Gastrocnemius medialis (tissue), 4 donors: Measurements from ENCODE around the gene WNT2. TPM values are rescaled to one million over a fixed set of nuclear protein-coding genes. Genes with fewer than 3 reads are reported as not detected.

Experiments used
- ATAC-seq, 2 donors: fragments of 150-250 bp; one replicate each; pipeline ENCODE4 v1.9.1; 2016
- DNase-seq, 2 donors: peaks; one replicate each; pipeline ENCODE4 v3.0.0-alpha.2; 2019
- H3K27ac ChIP-seq, 4 donors: fragments of 200-600 bp; sonication (generic); 1 replicate in 1 of 4; 2 replicates in 3 of 4; pipeline ENCODE4 v1.5.1; 2016 to 2018; ENCODE audit warnings: mild to moderate bottlenecking in 2 of 4, moderate library complexity in 1 of 4
- H3K27me3 ChIP-seq, 3 donors: fragments of 200-600 bp; sonication (generic) in 2 of 3; 1 replicate in 1 of 3; 2 replicates in 2 of 3; pipeline versions ENCODE4 v1.5.1 to v1.6.0; 2016 to 2019; ENCODE audit warnings: mild to moderate bottlenecking in 1 of 3, moderate library complexity in 1 of 3
- H3K36me3 ChIP-seq, 2 donors: fragments of 200-600 bp; sonication (generic) in 1 of 2; one replicate each; pipeline ENCODE4 v1.5.1; 2017 to 2018
- H3K4me1 ChIP-seq, 2 donors: fragments of 200-600 bp; sonication (generic) in 1 of 2; one replicate each; pipeline ENCODE4 v1.5.1; 2016 to 2017; ENCODE audit warnings: mild to moderate bottlenecking in 2 of 2
- H3K4me3 ChIP-seq, 4 donors: fragments of 200-600 bp; sonication (generic) in 3 of 4; 1 replicate in 1 of 4; 2 replicates in 3 of 4; pipeline ENCODE4 v1.5.1; 2016 to 2019; ENCODE audit warnings: mild to moderate bottlenecking in 2 of 4
- H3K9me3 ChIP-seq, 3 donors: fragments of 200-600 bp; sonication (generic) in 2 of 3; 1 replicate in 1 of 3; 2 replicates in 2 of 3; pipeline ENCODE4 v1.5.1; 2016 to 2019
- POLR2A ChIP-seq, 2 donors: fragments of 450-650 bp; IDR thresholded peaks; one replicate each; pipeline ENCODE4 v1.6.1; 2017; ENCODE audit warnings: antibody characterized with exemption in 2 of 2, mild to moderate bottlenecking in 2 of 2, moderate library complexity in 2 of 2
- in situ Hi-C, 4 donors: fragments of 200-750 bp; cut with MboI; loops; one replicate each; pipeline versions ENCODE4 v1.15.0 to v1.8.0; 2017; ENCODE audit warnings: low sequenced_read_pairs in 4 of 4
- intact Hi-C: fragments of 100-400 bp; cut with DNase I; formaldehyde crosslinking; loops from one replicate; pipeline ENCODE4 v1.15.1; 2023; ENCODE audit warnings: low total_unique reads
- total RNA-seq, 4 donors: library from RNA; depleted of rRNA; stranded (reverse); fragments of >200 nt; gene quantifications; one replicate each; pipeline versions ENCODE4 v1.1.0 to v1.2.3, GENCODE V29; 2016
- TF ChIP-seq, protein P1 (sequence below), 5 experiments: fragments of 450-650 bp in 3 of 5; fragments of 200-600 bp in 2 of 5; sonication (generic) in 2 of 5; IDR thresholded peaks in 4 of 5; conservative IDR thresholded peaks in 1 of 5; 1 replicate in 4 of 5; 2 replicates in 1 of 5; pipeline ENCODE4 v1.5.1; 2016 to 2019; ENCODE audit warnings: antibody characterized with exemption in 5 of 5, mild to moderate bottlenecking in 3 of 5, moderate library complexity in 3 of 5

WNT2 gene
- total RNA-seq, 4 donors from 2014 or later: not detected

- Histone ChIP-seq H3K4me1 (no peaks in the 10 kb centered on the region), H3K27me3 (no peaks in the 10 kb centered on the region), H3K36me3 (no peaks in the 10 kb centered on the region), H3K27ac (no peak overlapping the region), H3K4me3 (no peak overlapping the region), H3K9me3 (no peaks in the 10 kb centered on the region)
- no peak for DNase-seq
- TF ChIP-seq, protein P1, sequence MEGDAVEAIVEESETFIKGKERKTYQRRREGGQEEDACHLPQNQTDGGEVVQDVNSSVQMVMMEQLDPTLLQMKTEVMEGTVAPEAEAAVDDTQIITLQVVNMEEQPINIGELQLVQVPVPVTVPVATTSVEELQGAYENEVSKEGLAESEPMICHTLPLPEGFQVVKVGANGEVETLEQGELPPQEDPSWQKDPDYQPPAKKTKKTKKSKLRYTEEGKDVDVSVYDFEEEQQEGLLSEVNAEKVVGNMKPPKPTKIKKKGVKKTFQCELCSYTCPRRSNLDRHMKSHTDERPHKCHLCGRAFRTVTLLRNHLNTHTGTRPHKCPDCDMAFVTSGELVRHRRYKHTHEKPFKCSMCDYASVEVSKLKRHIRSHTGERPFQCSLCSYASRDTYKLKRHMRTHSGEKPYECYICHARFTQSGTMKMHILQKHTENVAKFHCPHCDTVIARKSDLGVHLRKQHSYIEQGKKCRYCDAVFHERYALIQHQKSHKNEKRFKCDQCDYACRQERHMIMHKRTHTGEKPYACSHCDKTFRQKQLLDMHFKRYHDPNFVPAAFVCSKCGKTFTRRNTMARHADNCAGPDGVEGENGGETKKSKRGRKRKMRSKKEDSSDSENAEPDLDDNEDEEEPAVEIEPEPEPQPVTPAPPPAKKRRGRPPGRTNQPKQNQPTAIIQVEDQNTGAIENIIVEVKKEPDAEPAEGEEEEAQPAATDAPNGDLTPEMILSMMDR (IDR thresholded peaks at IDR 0.05 in 4 of 5, conservative IDR thresholded peaks at IDR 0.05 in 1 of 5): no peak
- TF ChIP-seq POLR2A (IDR thresholded peaks at IDR 0.05): no peak
- no peak for ATAC-seq
- in situ Hi-C loops: no loop called here
- intact Hi-C loops: no loop called here
Observed at GRCh38 chr7:117283371-117283770, 39.5 kb downstream of the WNT2 start.

DNA sequence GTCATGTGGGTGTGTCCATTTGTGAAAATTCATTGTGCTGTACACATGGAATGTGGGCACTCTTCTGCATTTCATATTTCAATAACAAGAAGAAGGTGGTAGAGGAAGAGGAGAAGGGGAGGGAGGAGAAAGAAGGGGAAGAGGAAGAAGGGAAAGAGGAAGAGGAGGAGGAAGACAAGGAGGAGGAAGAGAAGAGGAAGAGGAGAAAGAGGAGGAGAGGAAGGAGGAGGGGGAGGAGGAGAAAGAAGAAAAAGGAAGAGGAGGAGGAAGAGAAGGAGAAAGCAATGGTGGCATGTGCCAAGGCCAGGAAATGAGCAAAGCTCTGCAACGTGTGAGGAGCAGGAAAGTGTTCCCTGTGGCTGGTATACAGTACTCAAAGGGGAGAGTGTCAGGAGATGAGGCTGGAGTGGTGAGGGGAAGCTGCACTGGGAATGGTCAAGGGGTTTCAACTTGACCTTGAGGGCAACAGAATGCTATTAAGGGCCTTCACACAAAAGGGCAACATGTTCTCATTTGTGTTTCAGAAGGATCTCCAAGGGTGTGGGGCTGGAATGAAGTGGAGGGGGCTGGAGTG, 40.5 kb downstream of the WNT2 start:
- no peaks in the 10 kb centered on the region for H3K27me3 ChIP-seq
- H3K9me3 ChIP-seq: no peaks in the 10 kb centered on the region
- intact Hi-C loops: no loop called here
- TF ChIP-seq POLR2A (IDR thresholded peaks at IDR 0.05): no peak
- TF ChIP-seq, protein P1 (IDR thresholded peaks at IDR 0.05 in 4 of 5, conservative IDR thresholded peaks at IDR 0.05 in 1 of 5): no peak
- no peaks in the 10 kb centered on the region for H3K4me1 ChIP-seq
- no peak overlapping the region for H3K4me3 ChIP-seq
- no peaks in the 10 kb centered on the region for H3K36me3 ChIP-seq
- no peak for DNase-seq
- no peak overlapping the region for H3K27ac ChIP-seq
- no peak for ATAC-seq
- in situ Hi-C loops: no loop called here

DNA sequence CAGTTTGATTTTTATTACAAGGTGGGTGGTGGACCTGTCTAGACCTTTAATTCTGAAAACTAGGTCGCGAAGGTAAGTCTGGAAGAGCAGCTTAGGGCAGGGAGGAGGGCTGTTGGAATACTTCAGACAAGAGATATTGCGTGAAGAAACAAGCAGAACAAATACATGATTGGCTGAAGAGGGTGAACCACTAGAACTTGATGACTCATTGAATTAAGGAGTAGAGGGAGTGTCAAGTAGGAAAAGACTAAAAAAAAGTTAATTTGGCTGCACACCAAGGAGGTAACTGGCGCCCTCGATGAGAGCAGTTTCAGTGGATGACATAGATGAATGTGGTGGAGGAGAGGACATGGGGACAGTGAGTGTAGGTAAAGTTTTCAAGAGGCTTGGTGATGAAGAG, 41.3 kb downstream of the WNT2 start:
- H3K4me3 ChIP-seq: no peak overlapping the region
- no peak for TF ChIP-seq POLR2A (IDR thresholded peaks at IDR 0.05)
- TF ChIP-seq, protein P1 (IDR thresholded peaks at IDR 0.05 in 4 of 5, conservative IDR thresholded peaks at IDR 0.05 in 1 of 5): no peak
- no peaks in the 10 kb centered on the region for H3K9me3 ChIP-seq
- DNase-seq: no peak
- H3K27me3 ChIP-seq: no peaks in the 10 kb centered on the region
- in situ Hi-C loops (no loop called here), intact Hi-C loops (no loop called here)
- no peaks in the 10 kb centered on the region for H3K36me3 ChIP-seq
- ATAC-seq: no peak
- H3K4me1 ChIP-seq: no peaks in the 10 kb centered on the region
- H3K27ac ChIP-seq: no peak overlapping the region

DNA sequence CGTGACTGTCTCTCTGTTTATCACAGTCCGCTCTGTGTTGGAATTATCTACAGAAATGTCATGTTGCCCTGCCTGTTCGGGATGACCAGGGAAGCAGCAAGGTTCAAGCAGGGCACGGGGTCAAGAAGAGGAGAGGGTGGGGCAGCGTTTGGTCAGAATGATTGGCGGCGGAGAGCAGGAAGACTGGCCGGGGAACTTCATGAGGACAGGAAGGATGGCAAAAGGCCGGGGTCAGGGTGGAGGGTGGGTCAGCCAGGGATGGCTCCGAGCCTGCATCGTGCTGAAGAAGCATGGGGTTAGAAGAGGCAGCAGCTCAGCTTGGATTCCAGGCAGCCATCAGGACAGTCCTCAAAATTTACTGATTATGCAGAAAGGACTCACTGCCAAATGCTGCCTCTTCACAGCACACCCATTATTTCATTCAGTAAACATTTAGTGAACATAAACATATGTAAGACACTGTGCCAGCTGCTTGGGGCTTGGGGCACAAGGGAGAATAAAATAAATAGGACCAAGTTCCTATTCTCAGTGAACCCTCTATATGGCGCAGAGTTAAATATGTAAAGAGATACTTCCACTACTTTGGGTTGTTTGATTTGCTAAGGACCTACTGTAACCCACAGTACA, 42.8 kb downstream of the WNT2 start:
- no peak for ATAC-seq
- no peaks in the 10 kb centered on the region for H3K9me3 ChIP-seq
- in situ Hi-C loops: no loop called here

More for the DNA sequence above, 42.8 kb downstream of the WNT2 start:
- TF ChIP-seq, protein P1 (IDR thresholded peaks at IDR 0.05 in 4 of 5, conservative IDR thresholded peaks at IDR 0.05 in 1 of 5): no peak
- no peak for TF ChIP-seq POLR2A (IDR thresholded peaks at IDR 0.05)
- Histone ChIP-seq H3K4me1 (no peaks in the 10 kb centered on the region), H3K36me3 (no peaks in the 10 kb centered on the region), H3K27ac (no peak overlapping the region), H3K27me3 (no peaks in the 10 kb centered on the region), H3K4me3 (no peak overlapping the region)
- intact Hi-C loops: no loop called here
- DNase-seq: no peak
